ENCODE measurements around the gene C1orf159. TPM values are rescaled to one million over a fixed set of nuclear protein-coding genes. Genes with fewer than 3 reads are reported as not detected.

C1orf159 gene
- total and polyA plus RNA-seq, 10 of the 15 experiments (the other 5 are each of a cell fraction or from before 2014, with no cell fraction given) = 0.11 to 23.4 (median 8.0) TPM

GRCh38 chr1:1144122-1144842 lies 28.4 kb upstream of the C1orf159 start (continued):
- TF ChIP-seq POLR2AphosphoS5 (IDR thresholded peaks at IDR 0.05; ENCODE audit: low read length) (no peak), BRCA1 (IDR thresholded peaks at IDR 0.05; ENCODE audit: low read depth, low read length) (no peak), ESRRA (IDR thresholded peaks at IDR 0.05; ENCODE audit: low read length) (no peak), CREM (IDR thresholded peaks at IDR 0.05; ENCODE audit: low read depth) (no peak), ZNF24 (IDR thresholded peaks at IDR 0.05) (no peak), EZH2 (IDR thresholded peaks at IDR 0.05; ENCODE audit: borderline replicate concordance, control insufficient read depth, low read depth, low read length) (no peak), MEF2B (IDR thresholded peaks at IDR 0.05; ENCODE audit: partially characterized antibody, poor library complexity, severe bottlenecking) (no peak), HDAC6 (IDR thresholded peaks at IDR 0.05; ENCODE audit: unreplicated experiment) (no peak), ZNF622 (IDR thresholded peaks at IDR 0.05) (no peak), ZNF687 (IDR thresholded peaks at IDR 0.05) (peak; percentile 87), BHLHE40 (IDR thresholded peaks at IDR 0.05; ENCODE audit: borderline replicate concordance in 1 of 2, low read depth in 2 of 2, low read length in 1 of 2) (no peak), ZBTB33 (IDR thresholded peaks at IDR 0.05) (no peak), SPI1 (IDR thresholded peaks at IDR 0.05; ENCODE audit: borderline replicate concordance, insufficient read depth, low read depth, low read length) (peak; percentile 64), WRNIP1 (IDR thresholded peaks at IDR 0.05; ENCODE audit: borderline replicate concordance, low read depth, low read length) (no peak), BCLAF1 (IDR thresholded peaks at IDR 0.05) (no peak), NFYB (IDR thresholded peaks at IDR 0.05; ENCODE audit: insufficient read depth, low read depth, low read length) (no peak), IKZF1 (conservative IDR thresholded peaks at IDR 0.05) (peak; percentile 47; the same call in 1 of the 2 replicates), FOXK2 (IDR thresholded peaks at IDR 0.05) (no peak), RELA (IDR thresholded peaks at IDR 0.05; ENCODE audit: borderline replicate concordance, partially characterized antibody) (no peak), ZNF274 (IDR thresholded peaks at IDR 0.05; ENCODE audit: insufficient read depth, insufficient read length) (no peak), ZNF207 (IDR thresholded peaks at IDR 0.05; ENCODE audit: borderline replicate concordance) (no peak), CHD2 (IDR thresholded peaks at IDR 0.05; ENCODE audit: borderline replicate concordance, low read depth, low read length) (no peak)

Measured in GM12878 (cell line).